DND-41 (cell line): ENCODE measurements around the gene GARIN5B.

Experiments used
- ATAC-seq: fragments of 200-7000 bp; cut with Tn5 transposase; 3 replicates; pipeline ENCODE4 v1.9.1; 2021; ENCODE audit warnings: low read depth; ENCODE audit not compliant: insufficient read depth
- DNase-seq: peaks from one replicate; pipeline ENCODE4 v3.0.0-alpha.2; 2020
- H2AFZ ChIP-seq: 2 replicates; pipeline ENCODE4 v1.6.0; 2012; ENCODE audit warnings: low read depth, low read length
- H3K27ac ChIP-seq: 2 replicates; pipeline ENCODE4 v1.5.1; 2012; ENCODE audit warnings: low read length, inconsistent platforms
- H3K27me3 ChIP-seq: fragments of 200-600 bp; sonication (generic); 2 replicates; pipeline ENCODE4 v1.6.0; 2012; ENCODE audit warnings: low read length, mild to moderate bottlenecking, inconsistent platforms; ENCODE audit not compliant: insufficient read depth, poor library complexity
- H3K36me3 ChIP-seq: 2 replicates; pipeline ENCODE4 v1.5.1; 2012; ENCODE audit warnings: low read length, inconsistent platforms; ENCODE audit not compliant: insufficient read depth
- H3K4me1 ChIP-seq: 2 replicates; pipeline ENCODE4 v1.5.1; 2012; ENCODE audit warnings: mild to moderate bottlenecking, low read length; ENCODE audit not compliant: insufficient read depth
- H3K4me2 ChIP-seq: 2 replicates; pipeline ENCODE4 v1.6.0; 2012; ENCODE audit warnings: mild to moderate bottlenecking, moderate library complexity, low read length, inconsistent platforms; ENCODE audit not compliant: insufficient read depth
- H3K4me3 ChIP-seq, 2 experiments: fragments of 200-600 bp in 1 of 2; shearing (Covaris generic) in 1 of 2; 2 replicates each; pipeline ENCODE4 v1.5.1; 2012 to 2016; ENCODE audit warnings: inconsistent platforms in 2 of 2, low read length in 2 of 2, mild to moderate bottlenecking in 2 of 2, low read depth in 1 of 2, moderate library complexity in 1 of 2
- H3K79me2 ChIP-seq: 2 replicates; pipeline ENCODE4 v1.6.0; 2012; ENCODE audit warnings: low read length, inconsistent platforms; ENCODE audit not compliant: insufficient read depth
- H3K9ac ChIP-seq: 2 replicates; pipeline ENCODE4 v1.6.0; 2012; ENCODE audit warnings: low read depth, mild to moderate bottlenecking, inconsistent platforms, low read length, moderate library complexity
- H3K9me3 ChIP-seq: 2 replicates; pipeline ENCODE4 v1.5.1; 2012; ENCODE audit warnings: low read length, moderate library complexity, mild to moderate bottlenecking, inconsistent platforms; ENCODE audit not compliant: insufficient read depth, severe bottlenecking
- H4K20me1 ChIP-seq: 2 replicates; pipeline ENCODE4 v1.6.0; 2012; ENCODE audit warnings: low read length; ENCODE audit not compliant: insufficient read depth
- EZH2 ChIP-seq: IDR thresholded peaks from 3 replicates; pipeline ENCODE4 v1.6.1; 2012; ENCODE audit warnings: borderline replicate concordance, low read depth, mild to moderate bottlenecking, moderate library complexity, low read length, inconsistent platforms; ENCODE audit not compliant: severe bottlenecking
- TF ChIP-seq, protein P1 (sequence below): IDR thresholded peaks from 2 replicates; pipeline ENCODE4 v1.5.1; 2012; ENCODE audit warnings: borderline replicate concordance, low read length, moderate library complexity, mild to moderate bottlenecking; ENCODE audit not compliant: poor library complexity, severe bottlenecking; ENCODE audit errors: extremely low read depth

Gene GARIN5B

GRCh38 chr19:55384920-55385723 is 22.1 kb upstream of the GARIN5B start:
- Histone ChIP-seq H3K4me3 (peak overlapping the region; percentile 43 to 69), H3K4me1 (peaks cover 63% of the 10 kb centered on the region), H3K9me3 (no peaks in the 10 kb centered on the region), H2AFZ (peak overlapping the region; percentile 81), H3K9ac (peak overlapping the region; percentile 82), H3K79me2 (peaks cover 77% of the 10 kb centered on the region), H3K27me3 (no peaks in the 10 kb centered on the region), H3K27ac (peak overlapping the region; percentile 93), H4K20me1 (peaks cover 43% of the 10 kb centered on the region), H3K36me3 (peaks cover 42% of the 10 kb centered on the region), H3K4me2 (peak overlapping the region; percentile 98)
- ATAC-seq (peak; percentile 82), DNase-seq (peak; percentile 97)
- TF ChIP-seq, protein P1, sequence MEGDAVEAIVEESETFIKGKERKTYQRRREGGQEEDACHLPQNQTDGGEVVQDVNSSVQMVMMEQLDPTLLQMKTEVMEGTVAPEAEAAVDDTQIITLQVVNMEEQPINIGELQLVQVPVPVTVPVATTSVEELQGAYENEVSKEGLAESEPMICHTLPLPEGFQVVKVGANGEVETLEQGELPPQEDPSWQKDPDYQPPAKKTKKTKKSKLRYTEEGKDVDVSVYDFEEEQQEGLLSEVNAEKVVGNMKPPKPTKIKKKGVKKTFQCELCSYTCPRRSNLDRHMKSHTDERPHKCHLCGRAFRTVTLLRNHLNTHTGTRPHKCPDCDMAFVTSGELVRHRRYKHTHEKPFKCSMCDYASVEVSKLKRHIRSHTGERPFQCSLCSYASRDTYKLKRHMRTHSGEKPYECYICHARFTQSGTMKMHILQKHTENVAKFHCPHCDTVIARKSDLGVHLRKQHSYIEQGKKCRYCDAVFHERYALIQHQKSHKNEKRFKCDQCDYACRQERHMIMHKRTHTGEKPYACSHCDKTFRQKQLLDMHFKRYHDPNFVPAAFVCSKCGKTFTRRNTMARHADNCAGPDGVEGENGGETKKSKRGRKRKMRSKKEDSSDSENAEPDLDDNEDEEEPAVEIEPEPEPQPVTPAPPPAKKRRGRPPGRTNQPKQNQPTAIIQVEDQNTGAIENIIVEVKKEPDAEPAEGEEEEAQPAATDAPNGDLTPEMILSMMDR: no peak
- TF ChIP-seq EZH2: no peak

DNA sequence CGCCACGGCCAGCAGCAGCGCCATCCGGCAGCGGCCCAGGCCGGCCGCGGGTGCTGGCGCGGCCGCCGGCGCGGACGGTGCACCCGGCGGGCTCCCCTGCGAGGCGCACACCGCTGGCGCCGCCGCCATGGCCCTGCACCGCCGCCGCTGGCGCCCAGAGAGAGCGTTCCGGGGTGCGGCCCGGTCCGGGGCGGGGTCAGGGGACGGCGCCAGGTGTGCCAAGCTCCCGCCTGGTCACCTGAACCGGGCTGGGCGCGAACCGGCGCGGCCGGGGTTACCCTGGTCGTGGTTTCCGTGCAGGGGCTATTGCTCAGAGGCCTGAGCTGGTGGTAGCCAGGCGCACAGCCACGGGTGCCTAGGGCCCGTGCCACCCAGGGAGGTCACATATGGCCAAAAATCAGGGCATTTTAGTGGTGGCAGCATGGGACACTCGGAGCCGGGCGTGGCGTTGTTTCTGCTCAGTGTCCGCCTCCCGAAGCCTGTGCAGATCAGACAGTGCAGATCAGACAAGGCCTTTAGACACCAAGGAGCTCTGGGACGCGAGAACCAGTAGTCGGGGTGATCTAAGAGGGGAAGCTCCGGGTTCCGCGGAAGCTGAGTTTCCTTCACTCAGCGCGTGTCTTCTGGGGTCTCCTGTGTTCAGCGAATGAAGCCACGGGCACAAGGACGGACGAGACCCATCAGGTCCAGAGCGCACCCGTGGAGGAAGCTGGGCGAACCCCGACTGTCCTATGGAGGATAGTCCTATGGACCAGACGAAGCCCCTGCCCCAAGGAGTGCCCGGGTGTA is 21.3 kb upstream of the GARIN5B start, which contains the start of gene TMEM238:
Gene TMEM238, minus strand, starts transcription at position 162 of the 789 bp plus-strand sequence. Its CDS starts 33 bp downstream, at position 129.
- Histone ChIP-seq H4K20me1 (peaks cover 35% of the 10 kb centered on the region), H3K36me3 (peaks cover 34% of the 10 kb centered on the region), H3K4me2 (peak within 1 kb of the TSS; percentile 98), H3K9ac (peak within 1 kb of the TSS; percentile 82), H3K4me3 (peak within 1 kb of the TSS; percentile 43 to 69), H3K4me1 (peaks cover 60% of the 10 kb centered on the region), H3K9me3 (no peaks in the 10 kb centered on the region), H3K27me3 (no peaks in the 10 kb centered on the region), H2AFZ (peak within 1 kb of the TSS; percentile 84), H3K27ac (peak within 1 kb of the TSS; percentile 93), H3K79me2 (peaks cover 72% of the 10 kb centered on the region)
- TF ChIP-seq, protein P1: peak; percentile 2
- TF ChIP-seq EZH2: no peak
- DNase-seq (peak; percentile 60), ATAC-seq (peak; percentile 4)

- no peaks in the 10 kb centered on the region for H3K27me3 ChIP-seq
- H2AFZ ChIP-seq: peak overlapping the region; percentile 84
- peaks cover 64% of the 10 kb centered on the region for H3K79me2 ChIP-seq
- H3K4me3 ChIP-seq: peak overlapping the region; percentile 41 to 69; a peak in 3 of 4 replicates
- H3K9ac ChIP-seq: peak overlapping the region; percentile 82
- H3K4me2 ChIP-seq: peak overlapping the region; percentile 98
- peak overlapping the region; percentile 93 for H3K27ac ChIP-seq
- peaks cover 26% of the 10 kb centered on the region for H3K36me3 ChIP-seq
- ATAC-seq (no peak), DNase-seq (peak; percentile 66)
- no peaks in the 10 kb centered on the region for H3K9me3 ChIP-seq
- peaks cover 27% of the 10 kb centered on the region for H4K20me1 ChIP-seq
- H3K4me1 ChIP-seq: peaks cover 52% of the 10 kb centered on the region
- no peak for TF ChIP-seq EZH2
- TF ChIP-seq, protein P1: peak; percentile 43
Measured at GRCh38 chr19:55383279-55384130, 20.4 kb upstream of the GARIN5B start.
